Loucy (cell line): ENCODE measurements around the gene LPO.

Experiments used
- H2AFZ ChIP-seq: fragments of 200-600 bp; sonication (generic); 2 replicates; pipeline ENCODE4 v1.6.0; 2016; ENCODE audit warnings: antibody characterized with exemption, mild to moderate bottlenecking, low read length, moderate library complexity
- H3F3A ChIP-seq: fragments of 200-600 bp; 2 replicates; pipeline ENCODE4 v1.6.0; 2016; ENCODE audit warnings: antibody characterized with exemption, low read depth, mild to moderate bottlenecking
- H3K27me3 ChIP-seq: fragments of 200-600 bp; sonication (generic); 2 replicates; pipeline ENCODE4 v1.6.1; 2014; ENCODE audit warnings: low read length, mild to moderate bottlenecking; ENCODE audit not compliant: insufficient read depth, poor library complexity, severe bottlenecking
- H3K36me3 ChIP-seq: fragments of 200-600 bp; sonication (generic); 2 replicates; pipeline ENCODE4 v1.6.1; 2016; ENCODE audit warnings: low read length; ENCODE audit not compliant: insufficient read depth
- H3K4me1 ChIP-seq: fragments of 200-600 bp; sonication (generic); 2 replicates; pipeline ENCODE4 v1.5.1; 2014; ENCODE audit warnings: low read length, mild to moderate bottlenecking; ENCODE audit not compliant: insufficient read depth, poor library complexity, severe bottlenecking
- H3K4me2 ChIP-seq: fragments of 200-600 bp; sonication (generic); 2 replicates; pipeline ENCODE4 v1.6.0; 2014; ENCODE audit warnings: antibody characterized with exemption, low read length, low read depth, mild to moderate bottlenecking; ENCODE audit not compliant: poor library complexity, severe bottlenecking
- H3K4me3 ChIP-seq: fragments of 200-600 bp; sonication (generic); 2 replicates; pipeline ENCODE4 v1.5.1; 2014; ENCODE audit warnings: low read length, mild to moderate bottlenecking, mixed read lengths; ENCODE audit not compliant: poor library complexity, severe bottlenecking
- H3K79me2 ChIP-seq: fragments of 200-600 bp; sonication (generic); 2 replicates; pipeline ENCODE4 v1.6.1; 2014; ENCODE audit warnings: low read length; ENCODE audit not compliant: insufficient read depth
- H3K9ac ChIP-seq: fragments of 200-600 bp; sonication (generic); 2 replicates; pipeline ENCODE4 v1.6.0; 2014; ENCODE audit warnings: mild to moderate bottlenecking, low read depth, low read length, moderate library complexity; ENCODE audit not compliant: poor library complexity, severe bottlenecking
- H3K9me2 ChIP-seq: fragments of 200-600 bp; sonication (generic); replicated peaks from 2 replicates; pipeline ENCODE4 v1.6.1; 2016; ENCODE audit warnings: low read depth, low read length, mixed read lengths
- H3K9me3 ChIP-seq: fragments of 200-600 bp; sonication (generic); 2 replicates; pipeline ENCODE4 v1.6.1; 2014; ENCODE audit warnings: mild to moderate bottlenecking, antibody characterized with exemption, low read length, low read depth; ENCODE audit not compliant: insufficient read depth
- H4K20me1 ChIP-seq: fragments of 200-600 bp; sonication (generic); 2 replicates; pipeline ENCODE4 v1.6.0; 2014; ENCODE audit warnings: antibody characterized with exemption, low read length, mild to moderate bottlenecking; ENCODE audit not compliant: insufficient read depth, poor library complexity, severe bottlenecking
- EZH2phosphoT487 ChIP-seq: fragments of 200-600 bp; IDR thresholded peaks from 2 replicates; pipeline ENCODE4 v1.6.1; 2018; ENCODE audit warnings: antibody characterized with exemption, mild to moderate bottlenecking, moderate library complexity, borderline replicate concordance
- TF ChIP-seq, protein P1 (sequence below): fragments of 200-600 bp; sonication (generic); conservative IDR thresholded peaks from 2 replicates; pipeline ENCODE4 v1.5.1; 2014; ENCODE audit warnings: mild to moderate bottlenecking, antibody characterized with exemption, low read length

The LPO gene

DNA sequence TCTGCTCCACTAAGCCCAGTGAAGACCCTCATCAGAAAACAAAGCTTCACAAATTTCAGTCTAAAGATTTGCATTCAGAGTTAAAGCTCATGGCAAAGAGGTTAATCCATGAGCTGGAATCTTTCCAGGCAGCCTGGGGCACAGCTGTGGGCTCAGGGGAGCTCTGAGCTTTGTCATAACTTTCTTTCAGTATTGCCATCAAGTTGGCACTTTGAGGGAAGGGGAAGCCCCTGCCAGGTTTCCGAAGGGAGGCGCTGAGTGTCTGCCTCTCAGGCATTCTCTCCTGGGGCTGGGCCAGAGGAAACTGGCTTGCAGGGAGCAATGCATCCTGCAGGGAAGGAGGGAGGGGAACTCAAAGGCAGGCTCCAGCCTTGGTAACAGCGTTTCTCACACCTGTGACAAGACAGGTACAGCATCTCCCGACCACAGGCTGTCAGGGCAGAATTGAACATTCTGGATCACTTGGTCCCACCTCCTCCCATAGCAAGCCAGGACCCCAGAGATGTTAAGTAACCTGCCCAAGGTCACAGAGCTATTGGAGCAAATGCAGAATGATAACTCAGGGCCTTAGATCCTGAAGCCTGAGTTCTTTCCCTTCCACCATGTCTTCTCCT, 3.9 kb downstream of the LPO start:
- H3F3A ChIP-seq: no peaks in the 10 kb centered on the region
- TF ChIP-seq, protein P1, sequence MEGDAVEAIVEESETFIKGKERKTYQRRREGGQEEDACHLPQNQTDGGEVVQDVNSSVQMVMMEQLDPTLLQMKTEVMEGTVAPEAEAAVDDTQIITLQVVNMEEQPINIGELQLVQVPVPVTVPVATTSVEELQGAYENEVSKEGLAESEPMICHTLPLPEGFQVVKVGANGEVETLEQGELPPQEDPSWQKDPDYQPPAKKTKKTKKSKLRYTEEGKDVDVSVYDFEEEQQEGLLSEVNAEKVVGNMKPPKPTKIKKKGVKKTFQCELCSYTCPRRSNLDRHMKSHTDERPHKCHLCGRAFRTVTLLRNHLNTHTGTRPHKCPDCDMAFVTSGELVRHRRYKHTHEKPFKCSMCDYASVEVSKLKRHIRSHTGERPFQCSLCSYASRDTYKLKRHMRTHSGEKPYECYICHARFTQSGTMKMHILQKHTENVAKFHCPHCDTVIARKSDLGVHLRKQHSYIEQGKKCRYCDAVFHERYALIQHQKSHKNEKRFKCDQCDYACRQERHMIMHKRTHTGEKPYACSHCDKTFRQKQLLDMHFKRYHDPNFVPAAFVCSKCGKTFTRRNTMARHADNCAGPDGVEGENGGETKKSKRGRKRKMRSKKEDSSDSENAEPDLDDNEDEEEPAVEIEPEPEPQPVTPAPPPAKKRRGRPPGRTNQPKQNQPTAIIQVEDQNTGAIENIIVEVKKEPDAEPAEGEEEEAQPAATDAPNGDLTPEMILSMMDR: no peak
- TF ChIP-seq EZH2phosphoT487: no peak
- H3K27me3 ChIP-seq: no peaks in the 10 kb centered on the region
- no peaks in the 10 kb centered on the region for H3K4me1 ChIP-seq
- H3K9ac ChIP-seq: no peak overlapping the region
- no peak overlapping the region for H3K4me3 ChIP-seq
- H4K20me1 ChIP-seq: no peaks in the 10 kb centered on the region
- no peaks in the 10 kb centered on the region for H3K9me3 ChIP-seq
- no peaks in the 10 kb centered on the region for H3K36me3 ChIP-seq
- no peaks in the 10 kb centered on the region for H3K79me2 ChIP-seq
- no peak overlapping the region for H2AFZ ChIP-seq
- H3K4me2 ChIP-seq: no peak overlapping the region
- H3K9me2 ChIP-seq: no peaks in the 10 kb centered on the region

DNA sequence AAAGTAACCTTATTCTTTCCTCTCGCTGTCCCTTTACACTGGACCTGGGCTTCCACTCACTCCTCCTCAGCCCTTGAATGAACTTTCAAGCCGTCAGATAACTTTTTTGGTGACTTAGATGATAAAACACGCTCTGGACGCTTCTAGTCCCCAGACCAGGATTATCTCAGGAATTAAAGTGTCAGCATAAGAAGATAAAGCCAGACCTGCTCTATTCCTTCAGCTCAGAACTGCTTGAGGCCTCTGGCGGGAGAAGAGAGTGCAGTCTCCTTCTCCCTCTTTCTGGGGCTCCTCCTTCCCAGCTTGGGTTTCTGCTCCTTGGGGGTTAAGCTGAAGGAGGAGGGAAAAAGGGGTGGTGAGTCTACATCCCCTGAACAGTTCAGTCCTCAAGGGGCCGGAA, 6.6 kb downstream of the LPO start:
- no peaks in the 10 kb centered on the region for H3K27me3 ChIP-seq
- TF ChIP-seq EZH2phosphoT487: no peak
- TF ChIP-seq, protein P1: no peak
- no peaks in the 10 kb centered on the region for H3K36me3 ChIP-seq
- no peak overlapping the region for H3K9ac ChIP-seq
- no peak overlapping the region for H3K4me2 ChIP-seq
- no peaks in the 10 kb centered on the region for H3F3A ChIP-seq
- no peaks in the 10 kb centered on the region for H3K79me2 ChIP-seq
- peaks cover 9% of the 10 kb centered on the region for H3K4me1 ChIP-seq
- no peak overlapping the region for H2AFZ ChIP-seq
- no peaks in the 10 kb centered on the region for H3K9me3 ChIP-seq
- no peaks in the 10 kb centered on the region for H4K20me1 ChIP-seq
- H3K9me2 ChIP-seq: no peaks in the 10 kb centered on the region
- H3K4me3 ChIP-seq: no peak overlapping the region

- no peak overlapping the region for H2AFZ ChIP-seq
- no peaks in the 10 kb centered on the region for H3K9me2 ChIP-seq
- no peak overlapping the region for H3K4me2 ChIP-seq
- no peaks in the 10 kb centered on the region for H3F3A ChIP-seq
- no peaks in the 10 kb centered on the region for H3K27me3 ChIP-seq
- no peak overlapping the region for H3K9ac ChIP-seq
- no peaks in the 10 kb centered on the region for H3K9me3 ChIP-seq
- no peak overlapping the region for H3K4me3 ChIP-seq
- H3K4me1 ChIP-seq: peaks cover 9% of the 10 kb centered on the region
- H3K36me3 ChIP-seq: no peaks in the 10 kb centered on the region
- TF ChIP-seq, protein P1: no peak
- no peak for TF ChIP-seq EZH2phosphoT487
- no peaks in the 10 kb centered on the region for H3K79me2 ChIP-seq
- no peaks in the 10 kb centered on the region for H4K20me1 ChIP-seq
Observed at GRCh38 chr17:58245428-58246103, 7.2 kb downstream of the LPO start.
